OCI-LY7 (cell line): ENCODE data around the gene CHCHD6. TPM values are rescaled to one million over a fixed set of nuclear protein-coding genes. Genes with fewer than 3 reads are reported as not detected.
"Not testable (repeated sequence)": the region's sequence is repeated elsewhere in the genome, so short reads cannot be mapped to it uniquely, and the experiment has no call there.

Experiments
- BruUV-seq: library from RNA; stranded (reverse); fragments of 400-500 nt; replicated peaks from 2 replicates; lab custom pipeline; 2021; lab: Mats Ljungman, UMichigan
- CTCF ChIA-PET: fragments of 300-600 bp; sonication (Branson Sonifier 250); formaldehyde crosslinking; loops from one replicate; lab custom pipeline; 2022; ENCODE audit warnings: antibody characterized with exemption; ENCODE audit not compliant: unreplicated experiment; lab: Charles Lee
- POLR2A ChIA-PET: fragments of 300-600 bp; sonication (Branson Sonifier 250); formaldehyde crosslinking; loops from one replicate; lab custom pipeline; 2022; ENCODE audit warnings: antibody characterized with exemption; lab: Charles Lee
- DNase-seq: peaks from one replicate; pipeline ENCODE4 v3.0.0-alpha.2; 2015; ENCODE audit warnings: low spot score
- H2AFZ ChIP-seq: fragments of 200-600 bp; sonication (generic), shearing (Covaris generic); 2 replicates; pipeline ENCODE4 v1.6.1; 2014; ENCODE audit warnings: mild to moderate bottlenecking, antibody characterized with exemption, low read length, moderate library complexity
- H3K27ac ChIP-seq: fragments of 200-600 bp; sonication (generic); 2 replicates; pipeline ENCODE4 v1.5.1; 2014; ENCODE audit warnings: mixed run types, low read depth, mild to moderate bottlenecking, moderate library complexity, low read length, inconsistent platforms; ENCODE audit not compliant: poor library complexity, severe bottlenecking
- H3K36me3 ChIP-seq: fragments of 200-600 bp; sonication (generic); 2 replicates; pipeline ENCODE4 v1.6.1; 2014; ENCODE audit warnings: mild to moderate bottlenecking, antibody characterized with exemption, low read length, moderate library complexity, mixed read lengths; ENCODE audit not compliant: insufficient read depth
- H3K4me1 ChIP-seq: fragments of 200-600 bp; sonication (generic); 2 replicates; pipeline ENCODE4 v1.5.1; 2014; ENCODE audit warnings: mild to moderate bottlenecking, low read length; ENCODE audit not compliant: insufficient read depth, poor library complexity, severe bottlenecking
- H3K4me2 ChIP-seq: fragments of 200-600 bp; sonication (generic); 2 replicates; pipeline ENCODE4 v1.6.1; 2014; ENCODE audit warnings: mild to moderate bottlenecking, low read length
- H3K4me3 ChIP-seq: fragments of 200-600 bp; sonication (generic); 2 replicates; pipeline ENCODE4 v1.5.1; 2014; ENCODE audit warnings: mild to moderate bottlenecking, low read depth, low read length; ENCODE audit not compliant: poor library complexity, severe bottlenecking
- H3K79me2 ChIP-seq: fragments of 200-600 bp; sonication (generic); 2 replicates; pipeline ENCODE4 v1.6.1; 2016; ENCODE audit warnings: low read depth, mild to moderate bottlenecking, low read length, moderate library complexity, mixed read lengths; ENCODE audit not compliant: insufficient read depth
- H3K9me2 ChIP-seq: fragments of 200-600 bp; sonication (generic); 2 replicates; pipeline ENCODE4 v1.6.1; 2016; ENCODE audit warnings: mild to moderate bottlenecking, low read length, mixed read lengths; ENCODE audit not compliant: insufficient read depth
- H3K9me3 ChIP-seq: fragments of 200-600 bp; sonication (generic); 2 replicates; pipeline ENCODE4 v1.6.1; 2014; ENCODE audit warnings: mild to moderate bottlenecking, mixed run types, low read length, mixed read lengths
- H4K20me1 ChIP-seq: fragments of 200-600 bp; sonication (generic); 2 replicates; pipeline ENCODE4 v1.6.1; 2014; ENCODE audit warnings: mild to moderate bottlenecking, antibody characterized with exemption, low read length, moderate library complexity, mixed read lengths; ENCODE audit not compliant: insufficient read depth
- CTCF ChIP-seq: fragments of 200-600 bp; sonication (generic); conservative IDR thresholded peaks from 2 replicates; pipeline ENCODE4 v1.5.1; 2014; ENCODE audit warnings: mild to moderate bottlenecking, antibody characterized with exemption, low read length, moderate library complexity, mixed read lengths
- EZH2phosphoT487 ChIP-seq: fragments of 200-600 bp; sonication (generic); IDR thresholded peaks from 2 replicates; pipeline ENCODE4 v1.6.1; 2018; ENCODE audit warnings: low read depth, borderline replicate concordance, mild to moderate bottlenecking, mixed run types, antibody characterized with exemption, low read length, moderate library complexity, mixed read lengths
- intact Hi-C: fragments of 100-400 bp; cut with micrococcal nuclease; formaldehyde crosslinking; loops from one replicate; pipeline ENCODE4 v1.10.0; 2022; ENCODE audit not compliant: unreplicated experiment
- total RNA-seq, 2 experiments: library from RNA; depleted of rRNA in 1 of 2; stranded (reverse); fragments of >200 nt in 1 of 2; shearing (Covaris generic) in 1 of 2; gene quantifications; 2 replicates each; pipeline ENCODE4 v1.2.3, GENCODE V29; 2014 to 2022

The CHCHD6 gene
- total RNA-seq, 2 experiments from 2014 or later = 14.7 to 21.2 TPM

- TF ChIP-seq CTCF (no peak), EZH2phosphoT487 (no peak)
- ChIA-PET CTCF (no interaction called here), POLR2A (no interaction called here)
- no peak for DNase-seq
- Histone ChIP-seq H3K4me3 (no peak overlapping the region), H3K9me2 (no peaks in the 10 kb centered on the region), H3K4me1 (no peaks in the 10 kb centered on the region), H3K27ac (no peak overlapping the region), H3K36me3 (no peaks in the 10 kb centered on the region), H3K79me2 (no peaks in the 10 kb centered on the region), H4K20me1 (no peaks in the 10 kb centered on the region), H2AFZ (no peak overlapping the region), H3K9me3 (peaks cover 2% of the 10 kb centered on the region; the same call in 1 of the 2 replicates), H3K4me2 (no peak overlapping the region)
- no TSS peak for BruUV-seq
- intact Hi-C loops = no loop called here
These were observed 93.5 kb downstream of the CHCHD6 start for GRCh38 chr3:126797563-126797962.

- H3K79me2 ChIP-seq = no peaks in the 10 kb centered on the region
- H3K36me3 ChIP-seq = no peaks in the 10 kb centered on the region
- POLR2A ChIA-PET = no interaction called here
- intact Hi-C loops = no loop called here
- H3K9me2 ChIP-seq = no peaks in the 10 kb centered on the region
- no peak overlapping the region for H2AFZ ChIP-seq
- no peak overlapping the region for H3K4me2 ChIP-seq
- DNase-seq = no peak
- no peaks in the 10 kb centered on the region for H3K4me1 ChIP-seq
- H4K20me1 ChIP-seq = no peaks in the 10 kb centered on the region
- no peak overlapping the region for H3K4me3 ChIP-seq
- TF ChIP-seq EZH2phosphoT487 (no peak), CTCF (no peak)
- CTCF ChIA-PET = no interaction called here
- no peak overlapping the region for H3K27ac ChIP-seq
- no TSS peak for BruUV-seq
- H3K9me3 ChIP-seq = no peaks in the 10 kb centered on the region
These were observed 94.5 kb downstream of the CHCHD6 start for GRCh38 chr3:126798521-126798920.

GRCh38 chr3:126799099-126799498 is 95.1 kb downstream of the CHCHD6 start:
- DNase-seq = no peak
- Histone ChIP-seq H3K9me2 (no peaks in the 10 kb centered on the region), H3K4me1 (no peaks in the 10 kb centered on the region), H3K79me2 (no peaks in the 10 kb centered on the region), H2AFZ (no peak overlapping the region), H3K9me3 (no peaks in the 10 kb centered on the region), H3K27ac (no peak overlapping the region), H4K20me1 (no peaks in the 10 kb centered on the region), H3K4me3 (no peak overlapping the region), H3K36me3 (no peaks in the 10 kb centered on the region), H3K4me2 (no peak overlapping the region)
- POLR2A ChIA-PET = no interaction called here
- BruUV-seq = no TSS peak
- TF ChIP-seq CTCF (no peak), EZH2phosphoT487 (no peak)
- intact Hi-C loops = no loop called here
- CTCF ChIA-PET = no interaction called here

- H4K20me1 ChIP-seq, intact Hi-C loops: not testable (repeated sequence)
These were observed 97.3 kb downstream of the CHCHD6 start for GRCh38 chr3:126801312-126801711.

More at GRCh38 chr3:126801312-126801711, 97.3 kb downstream of the CHCHD6 start:
- H3K4me1 ChIP-seq, DNase-seq, H3K36me3 ChIP-seq, H3K79me2 ChIP-seq, BruUV-seq, H3K4me3 ChIP-seq, H3K4me2 ChIP-seq, H3K9me2 ChIP-seq, POLR2A ChIA-PET, H3K9me3 ChIP-seq, H2AFZ ChIP-seq, CTCF ChIA-PET, H3K27ac ChIP-seq: not testable (repeated sequence)
